ENCODE results near the gene IL22RA2. TPM values are rescaled to one million over a fixed set of nuclear protein-coding genes. Genes with fewer than 3 reads are reported as not detected.

Gene IL22RA2
- total RNA-seq, 1 donor from 2014 or later: not detected

DNA sequence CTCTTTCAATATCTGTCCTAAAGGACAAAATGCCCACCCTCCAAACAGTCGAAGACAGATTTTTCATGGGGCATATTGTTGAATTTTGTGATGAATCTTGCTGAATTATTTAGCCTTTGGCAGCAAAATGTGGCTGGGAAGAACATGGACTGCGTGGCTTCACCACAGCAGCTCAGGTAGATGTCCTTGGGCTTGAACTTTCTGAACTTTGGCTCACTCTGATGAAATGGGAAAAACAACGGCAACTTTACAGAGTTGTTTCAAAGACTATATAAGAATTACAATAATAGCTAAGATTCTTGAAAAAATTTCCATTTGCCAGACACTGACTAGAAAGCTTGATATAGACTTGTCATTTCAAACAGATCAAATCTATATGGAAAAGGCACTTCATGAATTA is 75.9 kb downstream of the IL22RA2 start:
- DNase-seq (ENCODE audit: low read depth, low spot score): no peak

- DNase-seq (ENCODE audit: low read depth, low spot score): no peak
Measured at GRCh38 chr6:137097057-137097456, 76.4 kb downstream of the IL22RA2 start.

GRCh38 chr6:137095651-137096238 is 77.7 kb downstream of the IL22RA2 start:
- DNase-seq (ENCODE audit: low read depth, low spot score): no peak

- DNase-seq (ENCODE audit: low read depth, low spot score): no peak
Measured at GRCh38 chr6:137095093-137095492, 78.4 kb downstream of the IL22RA2 start.

DNA sequence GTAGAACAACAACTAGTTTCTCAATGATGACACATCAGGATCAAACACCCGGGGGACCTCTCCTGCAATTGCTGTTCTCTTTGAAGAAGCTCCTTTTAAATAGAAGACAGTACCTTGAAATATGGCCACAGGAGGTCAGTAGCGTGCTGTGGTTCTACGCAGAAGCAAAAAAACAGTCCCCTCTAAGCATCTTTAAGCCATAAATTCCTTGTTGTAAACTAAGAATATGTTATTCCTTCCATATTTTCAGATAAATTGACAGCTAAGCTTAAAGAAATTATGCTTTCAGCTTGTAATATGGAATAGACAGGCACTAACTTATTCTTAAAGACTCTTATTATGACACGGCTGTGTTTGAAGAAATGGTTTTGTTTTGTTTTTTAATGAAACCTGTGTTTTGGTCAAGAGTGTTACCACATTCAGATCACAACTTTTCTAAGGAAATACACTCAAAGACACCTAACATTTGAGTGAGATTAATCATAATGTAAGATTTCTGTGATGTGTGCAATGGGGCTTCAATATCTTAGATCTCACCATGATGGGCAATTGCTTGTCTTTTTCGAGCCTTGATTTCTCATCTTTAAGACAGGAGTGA is 78.9 kb downstream of the IL22RA2 start:
- DNase-seq (ENCODE audit: low read depth, low spot score): peak; percentile 29

Other genes starting within 250 kb of the IL22RA2 start
- gene IL20RA, start 128.7 kb downstream of the IL22RA2 start, total RNA-seq: under 0.01 TPM in 1 of 2 replicates, not detected in the other
- 64.4 and 79.1 TPM in 2 replicates for gene IFNGR1, start 45.7 kb upstream of the IL22RA2 start, total RNA-seq

Measured in pulmonary artery endothelial cell (primary cell).